GM21619 (cell line): ENCODE results near the gene LEPR.
"Not testable (repeated sequence)": the region's sequence is repeated elsewhere in the genome, so short reads cannot be mapped to it uniquely, and the experiment has no call there.

ENCODE experiments used
- ATAC-seq: cut with Tn5 transposase; IDR thresholded peaks from one replicate; pipeline ENCODE4 v1.9.1; 2021; ENCODE audit not compliant: unreplicated experiment

LEPR gene

GRCh38 chr1:65420590-65421350 is at the start of gene LEPR, which contains the start of gene LEPROT:
LEPR (plus strand) TSS chr1:65420668; CDS start chr1:65565566, 144,898 bp downstream.
LEPROT (plus strand) TSS chr1:65420668; CDS start chr1:65420725, 57 bp downstream.
- ATAC-seq = peak; percentile 55

- no peak for ATAC-seq
These were observed 48.9 kb upstream of the LEPR start for GRCh38 chr1:65371544-65371943.

GRCh38 chr1:65372557-65372956 is 47.9 kb upstream of the LEPR start:
- ATAC-seq = no peak

- ATAC-seq = no peak
These were observed 42.8 kb upstream of the LEPR start for GRCh38 chr1:65377496-65378246.

GRCh38 chr1:65378247-65378946 is 42.1 kb upstream of the LEPR start:
- ATAC-seq = no peak

- ATAC-seq = not testable (repeated sequence)
These were observed 36.0 kb upstream of the LEPR start for GRCh38 chr1:65384426-65384825.

- ATAC-seq = no peak
These were observed 34.0 kb upstream of the LEPR start for GRCh38 chr1:65386439-65386838.

GRCh38 chr1:65387821-65388220 is 32.6 kb upstream of the LEPR start:
- no peak for ATAC-seq

- no peak for ATAC-seq
These were observed 31.4 kb upstream of the LEPR start for GRCh38 chr1:65388908-65389695.

GRCh38 chr1:65392497-65392896 is 28.0 kb upstream of the LEPR start:
- no peak for ATAC-seq

- ATAC-seq = peak; percentile 98
These were observed 27.1 kb upstream of the LEPR start for GRCh38 chr1:65393347-65393746.

GRCh38 chr1:65393928-65394327 is 26.5 kb upstream of the LEPR start:
- no peak for ATAC-seq

GRCh38 chr1:65395887-65396612 is 24.4 kb upstream of the LEPR start:
- ATAC-seq = no peak

GRCh38 chr1:65398083-65398482 is 22.4 kb upstream of the LEPR start:
- ATAC-seq = no peak

GRCh38 chr1:65399003-65399402 is 21.5 kb upstream of the LEPR start:
- ATAC-seq = no peak

GRCh38 chr1:65401612-65402011 is 18.9 kb upstream of the LEPR start:
- no peak for ATAC-seq

GRCh38 chr1:65404941-65405340 is 15.5 kb upstream of the LEPR start:
- no peak for ATAC-seq

- no peak for ATAC-seq
These were observed 12.6 kb upstream of the LEPR start for GRCh38 chr1:65407877-65408276.

- no peak for ATAC-seq
These were observed 11.2 kb upstream of the LEPR start for GRCh38 chr1:65409314-65409713.

- no peak for ATAC-seq
These were observed 10.6 kb upstream of the LEPR start for GRCh38 chr1:65409816-65410326.
